Measurements from ENCODE around the gene CRYAA.
"Not testable (repeated sequence)": the region's sequence is repeated elsewhere in the genome, so short reads cannot be mapped to it uniquely, and the experiment has no call there.

DNA sequence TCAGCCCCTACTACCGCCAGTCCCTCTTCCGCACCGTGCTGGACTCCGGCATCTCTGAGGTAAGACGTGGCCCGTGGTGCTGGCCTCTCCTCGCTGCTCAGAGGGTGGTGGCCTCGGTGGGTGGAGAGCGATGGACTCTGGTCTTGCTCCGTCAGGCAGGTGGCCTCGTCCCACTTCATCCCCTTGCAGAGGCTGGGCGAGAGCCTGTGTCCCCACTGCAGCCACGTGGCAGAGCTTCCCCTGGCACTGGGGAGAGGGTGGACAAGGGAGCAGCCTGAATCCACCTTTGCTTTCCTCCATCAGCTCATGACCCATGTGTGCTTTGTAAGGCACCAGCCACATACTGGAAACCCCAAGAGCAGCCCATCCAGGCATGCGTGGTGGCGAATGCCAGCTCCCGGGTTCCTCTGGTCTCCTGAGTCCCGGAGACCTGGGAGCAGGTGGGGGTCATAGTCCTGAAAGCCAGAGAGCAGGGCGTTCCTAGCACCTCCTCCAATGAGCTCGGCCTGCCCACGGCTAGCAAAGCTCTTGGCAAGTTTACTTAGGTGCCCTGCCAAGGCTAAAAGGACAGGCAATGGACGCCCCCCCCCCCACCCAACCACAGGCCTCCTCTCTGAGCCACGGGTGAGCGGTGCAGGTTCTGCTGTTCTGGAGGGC is 550 bp downstream of the CRYAA start:
- TF ChIP-seq, protein P1, sequence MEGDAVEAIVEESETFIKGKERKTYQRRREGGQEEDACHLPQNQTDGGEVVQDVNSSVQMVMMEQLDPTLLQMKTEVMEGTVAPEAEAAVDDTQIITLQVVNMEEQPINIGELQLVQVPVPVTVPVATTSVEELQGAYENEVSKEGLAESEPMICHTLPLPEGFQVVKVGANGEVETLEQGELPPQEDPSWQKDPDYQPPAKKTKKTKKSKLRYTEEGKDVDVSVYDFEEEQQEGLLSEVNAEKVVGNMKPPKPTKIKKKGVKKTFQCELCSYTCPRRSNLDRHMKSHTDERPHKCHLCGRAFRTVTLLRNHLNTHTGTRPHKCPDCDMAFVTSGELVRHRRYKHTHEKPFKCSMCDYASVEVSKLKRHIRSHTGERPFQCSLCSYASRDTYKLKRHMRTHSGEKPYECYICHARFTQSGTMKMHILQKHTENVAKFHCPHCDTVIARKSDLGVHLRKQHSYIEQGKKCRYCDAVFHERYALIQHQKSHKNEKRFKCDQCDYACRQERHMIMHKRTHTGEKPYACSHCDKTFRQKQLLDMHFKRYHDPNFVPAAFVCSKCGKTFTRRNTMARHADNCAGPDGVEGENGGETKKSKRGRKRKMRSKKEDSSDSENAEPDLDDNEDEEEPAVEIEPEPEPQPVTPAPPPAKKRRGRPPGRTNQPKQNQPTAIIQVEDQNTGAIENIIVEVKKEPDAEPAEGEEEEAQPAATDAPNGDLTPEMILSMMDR (IDR thresholded peaks at IDR 0.05; ENCODE audit: poor library complexity, severe bottlenecking), result not testable (repeated sequence)
- TF ChIP-seq POLR2AphosphoS5 (IDR thresholded peaks at IDR 0.05); EZH2 (IDR thresholded peaks at IDR 0.05; ENCODE audit: borderline replicate concordance, insufficient read depth, low read length, poor library complexity, severe bottlenecking); TAF1 (IDR thresholded peaks at IDR 0.05; ENCODE audit: low read depth): not testable (repeated sequence)

Data from neural cell (in vitro differentiated cells).